HepG2 (cell line): ENCODE data around the gene SLC13A3. TPM values are rescaled to one million over a fixed set of nuclear protein-coding genes. Genes with fewer than 3 reads are reported as not detected.

Experiments used
- ATAC-seq: fragments of 200-7000 bp; cut with Tn5 transposase; 3 replicates; pipeline ENCODE4 v1.9.1; 2020; ENCODE audit warnings: mild to moderate bottlenecking, moderate library complexity
- BruUV-seq: library from RNA; stranded (reverse); fragments of 400-500 nt; replicated peaks from 2 replicates; lab custom pipeline; 2021; lab: Mats Ljungman, UMichigan
- CTCF ChIA-PET: fragments of 300-600 bp; formaldehyde crosslinking; extraction: SDS; loops from one replicate; lab custom pipeline; 2021; ENCODE audit warnings: low total read pairs, inconsistent platforms, low intra/inter-chr PET ratio; lab: Yijun Ruan, JAX
- POLR2A ChIA-PET: fragments of 350-600 bp; sonication (Branson Sonifier 250); formaldehyde crosslinking; loops from one replicate; lab custom pipeline; 2020; ENCODE audit warnings: antibody characterized with exemption, inconsistent platforms; lab: Yijun Ruan, JAX
- DNase-seq: peaks from one replicate; pipeline ENCODE4 v3.0.0-alpha.2; 2015; ENCODE audit warnings: low spot score
- FAIRE-seq: peaks from 3 replicates; lab custom pipeline; 2011; peaks lifted over from hg19 to GRCh38; lab: Jason Lieb, UNC
- H2AFZ ChIP-seq: one replicate; pipeline ENCODE4 v1.6.1; 2011; ENCODE audit warnings: low read length, inconsistent platforms
- H3K27ac ChIP-seq: fragments of 300-600 bp; 3 replicates; pipeline ENCODE4 v1.8.0; 2011; ENCODE audit warnings: mixed run types, mild to moderate bottlenecking, mixed read lengths, low read length, inconsistent platforms; ENCODE audit not compliant: insufficient read depth; ENCODE audit errors: extremely low read length
- H3K27me3 ChIP-seq, 2 experiments: fragments of 200-600 bp in 1 of 2; 2 replicates in 1 of 2; 3 replicates in 1 of 2; pipeline versions ENCODE4 v1.6.0 to v1.8.0; 2011; ENCODE audit warnings: low read length in 2 of 2, mild to moderate bottlenecking in 2 of 2, moderate library complexity in 2 of 2, inconsistent platforms in 1 of 2; ENCODE audit not compliant: insufficient read depth in 2 of 2, control insufficient read depth in 1 of 2
- H3K36me3 ChIP-seq, 2 experiments: fragments of 200-600 bp in 1 of 2; replicated peaks in 1 of 2; 2 replicates in 1 of 2; 3 replicates in 1 of 2; pipeline versions ENCODE4 v1.5.1 to v1.8.0; 2011; ENCODE audit warnings: low read length in 2 of 2, inconsistent platforms in 1 of 2; ENCODE audit not compliant: insufficient read depth in 2 of 2, control insufficient read depth in 1 of 2
- H3K4me1 ChIP-seq: 2 replicates; pipeline ENCODE4 v1.5.1; 2012; ENCODE audit warnings: low read length, inconsistent platforms; ENCODE audit not compliant: insufficient read depth
- H3K4me2 ChIP-seq: 2 replicates; pipeline ENCODE4 v1.6.0; 2011; ENCODE audit warnings: low read depth, low read length, inconsistent platforms
- H3K4me3 ChIP-seq, 3 experiments: fragments of 200-600 bp in 1 of 3; sonication (generic), shearing (Covaris generic) in 1 of 3; replicated peaks in 1 of 3; 2 replicates each; pipeline ENCODE4 v1.5.1; 2011 to 2016; ENCODE audit warnings: low read length in 3 of 3, inconsistent platforms in 2 of 3, low read depth in 2 of 3, mild to moderate bottlenecking in 2 of 3, control low read depth in 1 of 3, mixed read lengths in 1 of 3; ENCODE audit not compliant: insufficient read depth in 1 of 3
- H3K79me2 ChIP-seq: one replicate; pipeline ENCODE4 v1.6.1; 2011; ENCODE audit warnings: low read length, inconsistent platforms; ENCODE audit not compliant: insufficient read depth
- H3K9ac ChIP-seq: 2 replicates; pipeline ENCODE4 v1.6.0; 2011; ENCODE audit warnings: mild to moderate bottlenecking, low read depth, low read length, inconsistent platforms; ENCODE audit not compliant: insufficient read depth
- H3K9me3 ChIP-seq: 2 replicates; pipeline ENCODE4 v1.5.1; 2012; ENCODE audit warnings: mild to moderate bottlenecking, low read length
- H4K20me1 ChIP-seq: 2 replicates; pipeline ENCODE4 v1.6.0; 2011; ENCODE audit warnings: inconsistent platforms, mild to moderate bottlenecking, low read length, moderate library complexity; ENCODE audit not compliant: insufficient read depth
- DMAP1 ChIP-seq: IDR thresholded peaks from 2 replicates; pipeline ENCODE4 v1.6.1; 2016
- MED8 ChIP-seq: sonication (generic); formaldehyde crosslinking; IDR thresholded peaks from 2 replicates; pipeline ENCODE4 v1.8.1; 2023; ENCODE audit warnings: mild to moderate bottlenecking, missing genetic modification reagents; ENCODE audit not compliant: insufficient replicate concordance
- MIER2 ChIP-seq: IDR thresholded peaks from 2 replicates; pipeline ENCODE4 v1.6.1; 2016; ENCODE audit warnings: missing biosample characterization, missing genetic modification reagents
- WGBS: methylation state at CpG from one replicate; pipeline ENCODE4 v1.1.6; 2017; ENCODE audit warnings: low lambda C conversion rate; 5-methylcytosine and 5-hydroxymethylcytosine counted together
- in situ Hi-C: cut with HindIII; loops from 2 replicates; pipeline ENCODE4 v1.10.0; 2017; ENCODE audit warnings: low pct_unique_long_range_greater_than_20kb; ENCODE audit not compliant: extremely low pct_ligation_motif_present
- intact Hi-C: fragments of 100-400 bp; cut with micrococcal nuclease; formaldehyde crosslinking; loops from one replicate; pipeline ENCODE4 v1.10.0; 2022; ENCODE audit not compliant: unreplicated experiment
- polyA plus RNA-seq, 8 experiments: library from polyadenylated mRNA; depleted of rRNA in 3 of 8; stranded (reverse) in 7 of 8; unstranded in 1 of 8; fragments of >200 nt; fragmentation: Illumina TruSeq in 4 of 8; extraction: Trizol in 4 of 8; gene quantifications; 2 replicates each; pipeline versions ENCODE4 v1.2.1 to v1.2.3, GENCODE V29; 2011 to 2016; ENCODE audit warnings: low read depth in 4 of 8, missing spikeins in 1 of 8, mixed read lengths in 1 of 8; ENCODE audit not compliant: insufficient read depth in 1 of 8
- total RNA-seq, 5 experiments: library from RNA; depleted of rRNA; stranded (reverse); fragments of >200 nt; fragmentation: Illumina TruSeq; extraction: Trizol; gene quantifications; 2 replicates each; pipeline ENCODE4 v1.2.3, GENCODE V29; 2016; ENCODE audit warnings: low read depth in 1 of 5
- TF ChIP-seq, protein P1 (sequence below): sonication (generic); formaldehyde crosslinking; IDR thresholded peaks from 2 replicates; pipeline ENCODE4 v1.4.0; 2020; ENCODE audit warnings: missing genetic modification reagents, borderline replicate concordance
- TF ChIP-seq, protein P2 (sequence below): sonication (generic); formaldehyde crosslinking; IDR thresholded peaks from 2 replicates; pipeline ENCODE4 v1.4.0; 2020; ENCODE audit warnings: missing genetic modification reagents

The SLC13A3 gene
- total and polyA plus RNA-seq, 2 of the 13 experiments (the other 11 are each of a cell fraction or from before 2014, with no cell fraction given), result 66.5 to 76.0 TPM

DNA sequence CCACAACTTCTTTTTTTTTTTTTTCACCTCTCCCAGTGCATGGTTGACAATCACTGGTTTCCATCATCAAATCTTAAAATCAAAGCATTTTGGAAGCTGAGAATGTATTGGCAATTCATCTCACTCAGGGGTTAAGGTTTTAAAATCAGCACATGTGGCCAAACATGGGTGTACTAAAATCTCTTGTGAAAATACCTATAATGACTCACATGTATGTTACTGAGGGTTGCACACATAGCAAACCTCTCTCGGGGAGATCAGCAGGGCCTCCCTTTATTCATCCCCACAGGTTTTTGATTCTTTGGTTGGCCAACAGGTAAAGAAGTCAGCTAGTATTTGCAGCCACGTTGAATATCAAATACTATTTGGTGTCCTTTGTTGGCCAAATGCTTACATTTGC is 56.5 kb downstream of the SLC13A3 start:
- H3K9me3 ChIP-seq, result no peaks in the 10 kb centered on the region
- ATAC-seq, result no peak
- TF ChIP-seq, protein P1, sequence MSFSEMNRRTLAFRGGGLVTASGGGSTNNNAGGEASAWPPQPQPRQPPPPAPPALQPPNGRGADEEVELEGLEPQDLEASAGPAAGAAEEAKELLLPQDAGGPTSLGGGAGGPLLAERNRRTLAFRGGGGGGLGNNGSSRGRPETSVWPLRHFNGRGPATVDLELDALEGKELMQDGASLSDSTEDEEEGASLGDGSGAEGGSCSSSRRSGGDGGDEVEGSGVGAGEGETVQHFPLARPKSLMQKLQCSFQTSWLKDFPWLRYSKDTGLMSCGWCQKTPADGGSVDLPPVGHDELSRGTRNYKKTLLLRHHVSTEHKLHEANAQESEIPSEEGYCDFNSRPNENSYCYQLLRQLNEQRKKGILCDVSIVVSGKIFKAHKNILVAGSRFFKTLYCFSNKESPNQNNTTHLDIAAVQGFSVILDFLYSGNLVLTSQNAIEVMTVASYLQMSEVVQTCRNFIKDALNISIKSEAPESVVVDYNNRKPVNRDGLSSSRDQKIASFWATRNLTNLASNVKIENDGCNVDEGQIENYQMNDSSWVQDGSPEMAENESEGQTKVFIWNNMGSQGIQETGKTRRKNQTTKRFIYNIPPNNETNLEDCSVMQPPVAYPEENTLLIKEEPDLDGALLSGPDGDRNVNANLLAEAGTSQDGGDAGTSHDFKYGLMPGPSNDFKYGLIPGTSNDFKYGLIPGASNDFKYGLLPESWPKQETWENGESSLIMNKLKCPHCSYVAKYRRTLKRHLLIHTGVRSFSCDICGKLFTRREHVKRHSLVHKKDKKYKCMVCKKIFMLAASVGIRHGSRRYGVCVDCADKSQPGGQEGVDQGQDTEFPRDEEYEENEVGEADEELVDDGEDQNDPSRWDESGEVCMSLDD (CRISPR knock-in tag), result no peak
- no peak for TF ChIP-seq DMAP1 (CRISPR knock-in tag)
- TF ChIP-seq, protein P2, sequence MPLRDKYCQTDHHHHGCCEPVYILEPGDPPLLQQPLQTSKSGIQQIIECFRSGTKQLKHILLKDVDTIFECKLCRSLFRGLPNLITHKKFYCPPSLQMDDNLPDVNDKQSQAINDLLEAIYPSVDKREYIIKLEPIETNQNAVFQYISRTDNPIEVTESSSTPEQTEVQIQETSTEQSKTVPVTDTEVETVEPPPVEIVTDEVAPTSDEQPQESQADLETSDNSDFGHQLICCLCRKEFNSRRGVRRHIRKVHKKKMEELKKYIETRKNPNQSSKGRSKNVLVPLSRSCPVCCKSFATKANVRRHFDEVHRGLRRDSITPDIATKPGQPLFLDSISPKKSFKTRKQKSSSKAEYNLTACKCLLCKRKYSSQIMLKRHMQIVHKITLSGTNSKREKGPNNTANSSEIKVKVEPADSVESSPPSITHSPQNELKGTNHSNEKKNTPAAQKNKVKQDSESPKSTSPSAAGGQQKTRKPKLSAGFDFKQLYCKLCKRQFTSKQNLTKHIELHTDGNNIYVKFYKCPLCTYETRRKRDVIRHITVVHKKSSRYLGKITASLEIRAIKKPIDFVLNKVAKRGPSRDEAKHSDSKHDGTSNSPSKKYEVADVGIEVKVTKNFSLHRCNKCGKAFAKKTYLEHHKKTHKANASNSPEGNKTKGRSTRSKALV (CRISPR knock-in tag), result no peak
- TF ChIP-seq MIER2 (CRISPR knock-in tag), result no peak
- no peak for TF ChIP-seq MED8 (CRISPR knock-in tag)
- BruUV-seq, result TSS peak; percentile 11
- no peak overlapping the region for H3K4me2 ChIP-seq
- H3K4me3 ChIP-seq, result no peak overlapping the region
- POLR2A ChIA-PET, result no interaction called here
- peaks cover 2 to 17% of the 10 kb centered on the region in 2 experiments; a peak in 3 of 5 replicates for H3K36me3 ChIP-seq
- WGBS, result 92% methylated on average over 2 of the region's 2 CpGs
- peaks cover 16% of the 10 kb centered on the region for H3K4me1 ChIP-seq
- in situ Hi-C loops (no loop called here), intact Hi-C loops (no loop called here)
- H3K27me3 ChIP-seq, result no peaks in the 10 kb centered on the region
- no peak overlapping the region for H2AFZ ChIP-seq
- no peak overlapping the region for H3K27ac ChIP-seq
- no peak overlapping the region for H3K9ac ChIP-seq
- no peaks in the 10 kb centered on the region for H4K20me1 ChIP-seq
- H3K79me2 ChIP-seq, result no peaks in the 10 kb centered on the region
- DNase-seq, result no peak
- FAIRE-seq, result no peak
- CTCF ChIA-PET, result no interaction called here
